Natural killer cell (primary cell): ENCODE results near the gene CUEDC1. TPM values are rescaled to one million over a fixed set of nuclear protein-coding genes. Genes with fewer than 3 reads are reported as not detected.

Source experiments
- ATAC-seq, 3 donors: fragments of 150-1000 bp in 2 of 3; fragments of 200-7000 bp in 1 of 3; cut with Tn5 transposase; 1 replicate in 1 of 3; 2 replicates in 2 of 3; pipeline ENCODE4 v1.10.0; 2021; ENCODE audit warnings: mild to moderate bottlenecking in 2 of 3, moderate library complexity in 2 of 3
- DNase-seq, 2 donors: peaks; one replicate each; pipeline versions ENCODE4 v3.0.0 to v3.0.0-alpha.2; 2013 to 2021; ENCODE audit warnings: mixed read lengths in 1 of 2
- H3K27ac ChIP-seq: one replicate; pipeline ENCODE4 v1.5.1; 2013; ENCODE audit warnings: mild to moderate bottlenecking, low read length
- H3K27me3 ChIP-seq: one replicate; pipeline ENCODE4 v1.6.1; 2013; ENCODE audit warnings: low read length; ENCODE audit not compliant: control insufficient read depth, insufficient read depth
- H3K36me3 ChIP-seq: one replicate; pipeline ENCODE4 v1.6.1; 2013; ENCODE audit warnings: low read length; ENCODE audit not compliant: control insufficient read depth, insufficient read depth
- H3K4me1 ChIP-seq: one replicate; pipeline ENCODE4 v1.6.1; 2013; ENCODE audit warnings: low read length; ENCODE audit not compliant: control insufficient read depth, insufficient read depth
- H3K4me3 ChIP-seq: one replicate; pipeline ENCODE4 v1.5.1; 2013; ENCODE audit warnings: low read length
- H3K9me3 ChIP-seq: one replicate; pipeline ENCODE4 v1.6.1; 2013; ENCODE audit warnings: low read length; ENCODE audit not compliant: control insufficient read depth, insufficient read depth
- H3K27ac Mint-ChIP-seq, 2 donors: one replicate each; pipeline ENCODE4 v1.8.0; 2022; ENCODE audit warnings: mild to moderate bottlenecking in 2 of 2, mixed read lengths in 2 of 2, moderate library complexity in 1 of 2
- H3K27me3 Mint-ChIP-seq, 2 donors: one replicate each; pipeline ENCODE4 v1.8.0; 2022; ENCODE audit warnings: low read depth in 2 of 2, mixed read lengths in 2 of 2
- H3K36me3 Mint-ChIP-seq: one replicate; pipeline ENCODE4 v1.8.0; 2022; ENCODE audit warnings: mixed read lengths
- H3K4me1 Mint-ChIP-seq, 2 donors: one replicate each; pipeline ENCODE4 v1.8.0; 2022; ENCODE audit warnings: mixed read lengths in 2 of 2
- H3K4me3 Mint-ChIP-seq: one replicate; pipeline ENCODE4 v1.8.0; 2022; ENCODE audit warnings: mild to moderate bottlenecking, moderate library complexity, mixed read lengths
- H3K9me3 Mint-ChIP-seq, 2 donors: one replicate each; pipeline ENCODE4 v1.8.0; 2022; ENCODE audit warnings: mixed read lengths in 2 of 2
- WGBS: methylation state at CpG from one replicate; pipeline ENCODE4 v1.1.7; 2013; ENCODE audit warnings: missing lambda C conversion rate; ENCODE audit not compliant: insufficient coverage; 5-methylcytosine and 5-hydroxymethylcytosine counted together
- intact Hi-C: fragments of 100-400 bp; cut with micrococcal nuclease; formaldehyde crosslinking; loops from one replicate; pipeline ENCODE4 v1.14.2; 2022
- total RNA-seq, 4 donors: library from RNA; stranded (reverse); fragments of 120-200 nt in 1 of 4; gene quantifications; one replicate each; pipeline versions ENCODE4 v1.2.3 to v1.2.4, GENCODE V29; 2013 to 2022
- TF ChIP-seq, protein P1 (sequence below): fragments of 200-600 bp; IDR thresholded peaks from one replicate; pipeline ENCODE4 v1.8.0; 2022; ENCODE audit warnings: antibody characterized with exemption

The CUEDC1 gene
- total RNA-seq, 3 donors from 2014 or later (not counting 1 experiment from before 2014, with no cell fraction given): 1.5 to 3.7 (median 2.6) TPM

DNA sequence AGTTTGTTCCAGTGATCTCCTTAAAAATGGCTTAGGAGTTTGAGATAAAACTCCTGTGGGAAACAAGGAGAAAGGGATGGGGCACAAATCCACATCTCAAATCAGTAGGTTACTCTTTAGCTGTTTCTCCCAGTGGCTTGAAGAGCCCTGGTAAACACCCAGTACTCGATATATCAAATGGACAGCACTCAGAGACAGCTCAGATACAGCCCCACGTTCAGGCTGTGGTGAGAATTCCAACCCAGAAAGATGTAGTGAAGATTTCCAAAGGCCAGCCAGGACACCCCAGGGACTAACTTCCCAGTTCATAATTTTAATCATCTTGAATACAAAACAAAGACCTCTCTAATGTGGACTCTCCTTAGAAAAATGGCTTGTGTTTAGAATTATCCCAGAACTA lies 39.2 kb upstream of the CUEDC1 start:
- Mint-ChIP-seq H3K36me3 (no peaks in the 10 kb centered on the region), H3K4me3 (no peak overlapping the region), H3K9me3 (no peaks in the 10 kb centered on the region), H3K4me1 (peaks cover 12 to 18% of the 10 kb centered on the region in 2 donors), H3K27ac (peak overlapping the region in 1 of 2 donors; percentile 70), H3K27me3 (no peaks in the 10 kb centered on the region)
- no peak for DNase-seq
- intact Hi-C loops: loop anchor here (2.0 kb wide), 1 partner anchor 78 kb away; no protein-coding TSS in a partner anchor
- ATAC-seq: no peak
- Histone ChIP-seq H3K4me3 (no peak overlapping the region), H3K9me3 (no peaks in the 10 kb centered on the region), H3K4me1 (peaks cover 11% of the 10 kb centered on the region), H3K36me3 (peaks cover 10% of the 10 kb centered on the region), H3K27ac (no peak overlapping the region), H3K27me3 (no peaks in the 10 kb centered on the region)
- 66% methylated on average over 2 of the region's 2 CpGs for WGBS
- TF ChIP-seq, protein P1, sequence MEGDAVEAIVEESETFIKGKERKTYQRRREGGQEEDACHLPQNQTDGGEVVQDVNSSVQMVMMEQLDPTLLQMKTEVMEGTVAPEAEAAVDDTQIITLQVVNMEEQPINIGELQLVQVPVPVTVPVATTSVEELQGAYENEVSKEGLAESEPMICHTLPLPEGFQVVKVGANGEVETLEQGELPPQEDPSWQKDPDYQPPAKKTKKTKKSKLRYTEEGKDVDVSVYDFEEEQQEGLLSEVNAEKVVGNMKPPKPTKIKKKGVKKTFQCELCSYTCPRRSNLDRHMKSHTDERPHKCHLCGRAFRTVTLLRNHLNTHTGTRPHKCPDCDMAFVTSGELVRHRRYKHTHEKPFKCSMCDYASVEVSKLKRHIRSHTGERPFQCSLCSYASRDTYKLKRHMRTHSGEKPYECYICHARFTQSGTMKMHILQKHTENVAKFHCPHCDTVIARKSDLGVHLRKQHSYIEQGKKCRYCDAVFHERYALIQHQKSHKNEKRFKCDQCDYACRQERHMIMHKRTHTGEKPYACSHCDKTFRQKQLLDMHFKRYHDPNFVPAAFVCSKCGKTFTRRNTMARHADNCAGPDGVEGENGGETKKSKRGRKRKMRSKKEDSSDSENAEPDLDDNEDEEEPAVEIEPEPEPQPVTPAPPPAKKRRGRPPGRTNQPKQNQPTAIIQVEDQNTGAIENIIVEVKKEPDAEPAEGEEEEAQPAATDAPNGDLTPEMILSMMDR: no peak

DNA sequence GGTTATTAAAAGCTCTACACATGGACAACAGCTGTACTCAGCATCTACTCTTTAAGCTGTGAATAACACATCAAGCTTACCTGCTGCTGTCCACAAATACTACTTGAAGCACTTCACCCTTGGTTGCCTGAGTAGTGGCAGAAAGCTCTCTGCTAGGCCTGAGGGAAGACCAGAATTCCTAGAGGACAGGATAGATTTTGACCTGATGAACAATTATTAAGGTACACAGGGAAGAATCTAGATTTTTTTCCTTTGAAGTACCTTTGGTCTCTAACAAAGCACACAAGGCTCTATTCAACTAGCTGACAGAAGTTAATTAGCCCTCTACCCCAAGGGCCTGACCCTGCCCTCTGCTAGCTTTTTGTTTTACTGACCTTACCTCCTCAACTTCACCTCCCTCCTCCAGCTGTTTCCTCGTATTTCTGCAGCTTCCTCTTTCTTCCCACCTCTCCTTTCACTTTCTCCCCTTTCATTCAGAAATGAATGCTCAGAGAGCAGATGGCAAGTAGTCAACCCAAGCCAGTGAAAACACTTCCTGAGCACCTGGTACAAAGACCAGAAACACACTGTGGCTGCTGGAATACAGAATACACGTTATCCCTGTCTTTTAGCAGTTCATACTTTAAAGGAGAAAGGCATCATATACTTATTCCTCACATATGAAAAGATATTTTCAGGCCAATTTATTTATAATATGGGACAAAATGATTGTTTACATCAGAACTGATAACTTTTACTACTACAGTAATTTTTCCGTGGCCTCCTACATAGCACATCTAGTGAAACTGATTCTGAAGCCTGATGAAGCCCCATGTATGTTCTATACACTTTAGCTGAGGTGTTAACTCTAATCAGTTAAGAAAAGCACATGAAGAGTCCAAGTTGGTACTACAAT lies 38.5 kb upstream of the CUEDC1 start:
- Mint-ChIP-seq H3K4me3 (no peak overlapping the region), H3K27me3 (no peaks in the 10 kb centered on the region), H3K4me1 (peaks cover 18 to 25% of the 10 kb centered on the region in 2 donors), H3K9me3 (no peaks in the 10 kb centered on the region), H3K36me3 (no peaks in the 10 kb centered on the region), H3K27ac (peak overlapping the region in 1 of 2 donors; percentile 70)
- no peak overlapping the region for H3K4me3 ChIP-seq
- 9% methylated on average over 2 of the region's 3 CpGs for WGBS
- H3K9me3 ChIP-seq: no peaks in the 10 kb centered on the region
- intact Hi-C loops: loop anchor here (2.0 kb wide), 1 partner anchor 77 kb away; no protein-coding TSS in a partner anchor
- H3K36me3 ChIP-seq: peaks cover 10% of the 10 kb centered on the region
- ATAC-seq (no peak), DNase-seq (no peak)
- peak overlapping the region; percentile 14 for H3K27ac ChIP-seq
- no peaks in the 10 kb centered on the region for H3K27me3 ChIP-seq
- TF ChIP-seq, protein P1: no peak
- H3K4me1 ChIP-seq: peaks cover 16% of the 10 kb centered on the region

DNA sequence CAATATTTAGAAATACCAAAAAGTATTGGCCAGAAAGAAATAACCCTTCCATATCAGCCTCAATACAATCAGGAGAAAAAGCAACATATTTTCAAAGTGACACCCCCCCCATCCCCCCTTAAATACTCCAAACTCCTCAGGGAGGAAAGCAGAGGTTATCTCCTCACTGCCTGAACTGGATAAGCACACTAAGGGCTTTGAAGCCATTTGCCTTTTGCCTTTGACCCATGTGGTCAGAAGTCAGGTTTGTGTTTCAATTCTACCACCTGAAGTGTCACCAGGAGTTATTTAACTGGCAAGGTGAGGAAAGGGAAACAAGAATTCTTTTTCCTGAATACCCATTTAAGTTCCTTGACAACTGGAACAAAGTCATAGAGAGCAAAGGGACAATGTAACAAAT lies 36.3 kb upstream of the CUEDC1 start:
- Mint-ChIP-seq H3K27me3 (no peaks in the 10 kb centered on the region), H3K36me3 (no peaks in the 10 kb centered on the region), H3K4me3 (no peak overlapping the region), H3K27ac (no peak overlapping the region), H3K9me3 (no peaks in the 10 kb centered on the region), H3K4me1 (peaks cover 28 to 38% of the 10 kb centered on the region in 2 donors)
- intact Hi-C loops: no loop called here
- Histone ChIP-seq H3K4me1 (peaks cover 28% of the 10 kb centered on the region), H3K36me3 (peaks cover under 1% of the 10 kb centered on the region), H3K9me3 (no peaks in the 10 kb centered on the region), H3K27ac (no peak overlapping the region), H3K4me3 (no peak overlapping the region), H3K27me3 (no peaks in the 10 kb centered on the region)
- TF ChIP-seq, protein P1: no peak
- no peak for DNase-seq
- ATAC-seq: no peak
